ENCODE measurements around the gene CA6. TPM values are rescaled to one million over a fixed set of nuclear protein-coding genes. Genes with fewer than 3 reads are reported as not detected.

Gene CA6
- total RNA-seq, 1 experiment from 2014 or later = 0.11 TPM

DNA sequence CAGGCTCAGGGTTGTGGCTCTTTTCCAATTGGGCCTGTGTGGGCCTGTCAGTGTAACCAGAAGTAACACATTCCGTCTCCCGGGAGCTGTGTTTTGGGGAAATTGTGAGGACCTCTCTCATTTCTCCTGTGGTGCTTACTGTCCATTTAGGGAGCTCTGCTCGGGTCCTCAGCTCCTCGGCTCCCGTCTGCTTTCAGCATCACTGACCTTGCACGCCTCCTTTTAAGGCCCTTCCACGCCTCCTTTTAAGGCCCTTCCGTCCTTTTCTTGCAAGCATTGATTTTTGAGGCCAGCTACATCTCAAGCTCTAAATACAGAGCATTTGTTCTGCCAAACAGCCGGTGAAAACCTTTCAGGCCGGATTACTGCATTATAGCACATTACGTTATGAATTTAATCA, 9.7 kb downstream of the CA6 start (continued):
- TF ChIP-seq FOXP1 (CRISPR knock-in tag; IDR thresholded peaks at IDR 0.05; ENCODE audit: borderline replicate concordance) = no peak
- TF ChIP-seq NFYB (CRISPR knock-in tag; conservative IDR thresholded peaks at IDR 0.05; ENCODE audit: low read depth) = no peak
- TF ChIP-seq MXD4 (CRISPR knock-in tag; IDR thresholded peaks at IDR 0.05; ENCODE audit: borderline replicate concordance) = no peak
- TF ChIP-seq TEAD1 (CRISPR knock-in tag; IDR thresholded peaks at IDR 0.05) = no peak
- no peak for TF ChIP-seq PRRX2 (CRISPR knock-in tag; IDR thresholded peaks at IDR 0.05)
- TF ChIP-seq ZNF219 (CRISPR knock-in tag; IDR thresholded peaks at IDR 0.05; ENCODE audit: borderline replicate concordance) = no peak
- TF ChIP-seq, protein P1, sequence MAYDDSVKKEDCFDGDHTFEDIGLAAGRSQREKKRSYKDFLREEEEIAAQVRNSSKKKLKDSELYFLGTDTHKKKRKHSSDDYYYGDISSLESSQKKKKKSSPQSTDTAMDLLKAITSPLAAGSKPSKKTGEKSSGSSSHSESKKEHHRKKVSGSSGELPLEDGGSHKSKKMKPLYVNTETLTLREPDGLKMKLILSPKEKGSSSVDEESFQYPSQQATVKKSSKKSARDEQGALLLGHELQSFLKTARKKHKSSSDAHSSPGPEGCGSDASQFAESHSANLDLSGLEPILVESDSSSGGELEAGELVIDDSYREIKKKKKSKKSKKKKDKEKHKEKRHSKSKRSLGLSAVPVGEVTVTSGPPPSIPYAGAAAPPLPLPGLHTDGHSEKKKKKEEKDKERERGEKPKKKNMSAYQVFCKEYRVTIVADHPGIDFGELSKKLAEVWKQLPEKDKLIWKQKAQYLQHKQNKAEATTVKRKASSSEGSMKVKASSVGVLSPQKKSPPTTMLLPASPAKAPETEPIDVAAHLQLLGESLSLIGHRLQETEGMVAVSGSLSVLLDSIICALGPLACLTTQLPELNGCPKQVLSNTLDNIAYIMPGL (CRISPR knock-in tag; IDR thresholded peaks at IDR 0.05) = no peak
- no peak for TF ChIP-seq SP1 (CRISPR knock-in tag; conservative IDR thresholded peaks at IDR 0.05)
- no peak for TF ChIP-seq ATF1 (CRISPR knock-in tag; IDR thresholded peaks at IDR 0.05)
- TF ChIP-seq ZNF232 (CRISPR knock-in tag; IDR thresholded peaks at IDR 0.05) = no peak

DNA sequence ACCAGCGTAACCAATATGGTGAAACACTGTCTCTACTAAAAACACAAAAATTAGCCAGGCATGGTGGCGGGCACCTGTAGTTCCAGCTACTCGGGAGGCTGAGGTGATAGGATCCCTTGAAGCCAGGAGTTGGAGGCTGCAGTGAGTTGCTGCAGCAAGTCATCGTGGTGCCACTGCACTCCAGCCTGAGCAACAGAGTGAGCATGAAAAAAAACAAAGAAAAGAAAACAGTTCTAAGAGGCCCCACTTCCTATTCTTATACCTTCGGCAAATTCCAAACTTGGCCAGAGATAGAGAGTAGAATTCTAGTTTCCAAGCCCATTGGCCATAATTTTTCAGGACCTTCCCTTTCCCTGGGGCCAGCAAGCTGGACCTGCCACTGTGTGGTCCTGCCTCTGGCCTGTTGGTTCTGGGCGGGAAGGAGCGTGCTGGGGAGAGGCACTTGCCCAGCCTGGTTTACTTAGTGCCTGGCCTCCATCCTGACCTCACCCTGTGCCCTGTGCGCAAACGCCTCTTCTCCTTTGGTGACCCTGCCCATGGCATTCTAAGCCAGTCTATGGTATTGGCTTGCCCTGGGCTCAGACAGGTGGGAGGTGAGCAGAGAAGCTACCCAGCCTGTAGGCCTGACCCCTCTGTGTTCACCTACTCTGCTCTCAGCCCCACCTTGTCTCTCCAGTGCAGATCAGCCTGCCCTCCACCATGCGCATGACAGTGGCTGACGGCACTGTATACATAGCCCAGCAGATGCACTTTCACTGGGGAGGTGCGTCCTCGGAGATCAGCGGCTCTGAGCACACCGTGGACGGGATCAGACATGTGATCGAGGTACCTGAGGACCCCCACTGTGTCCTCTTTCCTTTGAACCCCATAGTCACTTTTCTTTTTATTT, 11.0 kb downstream of the CA6 start:
- no peak overlapping the region; the same call in 1 of the 2 replicates for H3K27ac Mint-ChIP-seq
- peaks cover 4% of the 10 kb centered on the region; the same call in 1 of the 2 replicates for H3K4me1 Mint-ChIP-seq
- no peaks in the 10 kb centered on the region for H3K9me3 Mint-ChIP-seq
- ChIA-PET POLR2A (no interaction called here), CTCF (interaction anchor here (2.7 kb wide), 1 partner anchor 48 kb away, joined by 11 read pairs; no protein-coding TSS in a partner anchor)
- no peak for ATAC-seq
- DNase-seq (ENCODE audit: low spot score) = no peak
- no peaks in the 10 kb centered on the region for H3K36me3 Mint-ChIP-seq
- no peak overlapping the region for H3K4me3 Mint-ChIP-seq
- no peaks in the 10 kb centered on the region; the same call in 1 of the 2 replicates for H3K27me3 Mint-ChIP-seq (ENCODE audit: low read depth)
- TF ChIP-seq, protein P2, sequence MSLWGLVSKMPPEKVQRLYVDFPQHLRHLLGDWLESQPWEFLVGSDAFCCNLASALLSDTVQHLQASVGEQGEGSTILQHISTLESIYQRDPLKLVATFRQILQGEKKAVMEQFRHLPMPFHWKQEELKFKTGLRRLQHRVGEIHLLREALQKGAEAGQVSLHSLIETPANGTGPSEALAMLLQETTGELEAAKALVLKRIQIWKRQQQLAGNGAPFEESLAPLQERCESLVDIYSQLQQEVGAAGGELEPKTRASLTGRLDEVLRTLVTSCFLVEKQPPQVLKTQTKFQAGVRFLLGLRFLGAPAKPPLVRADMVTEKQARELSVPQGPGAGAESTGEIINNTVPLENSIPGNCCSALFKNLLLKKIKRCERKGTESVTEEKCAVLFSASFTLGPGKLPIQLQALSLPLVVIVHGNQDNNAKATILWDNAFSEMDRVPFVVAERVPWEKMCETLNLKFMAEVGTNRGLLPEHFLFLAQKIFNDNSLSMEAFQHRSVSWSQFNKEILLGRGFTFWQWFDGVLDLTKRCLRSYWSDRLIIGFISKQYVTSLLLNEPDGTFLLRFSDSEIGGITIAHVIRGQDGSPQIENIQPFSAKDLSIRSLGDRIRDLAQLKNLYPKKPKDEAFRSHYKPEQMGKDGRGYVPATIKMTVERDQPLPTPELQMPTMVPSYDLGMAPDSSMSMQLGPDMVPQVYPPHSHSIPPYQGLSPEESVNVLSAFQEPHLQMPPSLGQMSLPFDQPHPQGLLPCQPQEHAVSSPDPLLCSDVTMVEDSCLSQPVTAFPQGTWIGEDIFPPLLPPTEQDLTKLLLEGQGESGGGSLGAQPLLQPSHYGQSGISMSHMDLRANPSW (CRISPR knock-in tag; conservative IDR thresholded peaks at IDR 0.05; ENCODE audit: low read depth) = no peak
- TF ChIP-seq, protein P3, sequence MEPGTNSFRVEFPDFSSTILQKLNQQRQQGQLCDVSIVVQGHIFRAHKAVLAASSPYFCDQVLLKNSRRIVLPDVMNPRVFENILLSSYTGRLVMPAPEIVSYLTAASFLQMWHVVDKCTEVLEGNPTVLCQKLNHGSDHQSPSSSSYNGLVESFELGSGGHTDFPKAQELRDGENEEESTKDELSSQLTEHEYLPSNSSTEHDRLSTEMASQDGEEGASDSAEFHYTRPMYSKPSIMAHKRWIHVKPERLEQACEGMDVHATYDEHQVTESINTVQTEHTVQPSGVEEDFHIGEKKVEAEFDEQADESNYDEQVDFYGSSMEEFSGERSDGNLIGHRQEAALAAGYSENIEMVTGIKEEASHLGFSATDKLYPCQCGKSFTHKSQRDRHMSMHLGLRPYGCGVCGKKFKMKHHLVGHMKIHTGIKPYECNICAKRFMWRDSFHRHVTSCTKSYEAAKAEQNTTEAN (CRISPR knock-in tag; IDR thresholded peaks at IDR 0.05) = no peak
- TF ChIP-seq, protein P4, sequence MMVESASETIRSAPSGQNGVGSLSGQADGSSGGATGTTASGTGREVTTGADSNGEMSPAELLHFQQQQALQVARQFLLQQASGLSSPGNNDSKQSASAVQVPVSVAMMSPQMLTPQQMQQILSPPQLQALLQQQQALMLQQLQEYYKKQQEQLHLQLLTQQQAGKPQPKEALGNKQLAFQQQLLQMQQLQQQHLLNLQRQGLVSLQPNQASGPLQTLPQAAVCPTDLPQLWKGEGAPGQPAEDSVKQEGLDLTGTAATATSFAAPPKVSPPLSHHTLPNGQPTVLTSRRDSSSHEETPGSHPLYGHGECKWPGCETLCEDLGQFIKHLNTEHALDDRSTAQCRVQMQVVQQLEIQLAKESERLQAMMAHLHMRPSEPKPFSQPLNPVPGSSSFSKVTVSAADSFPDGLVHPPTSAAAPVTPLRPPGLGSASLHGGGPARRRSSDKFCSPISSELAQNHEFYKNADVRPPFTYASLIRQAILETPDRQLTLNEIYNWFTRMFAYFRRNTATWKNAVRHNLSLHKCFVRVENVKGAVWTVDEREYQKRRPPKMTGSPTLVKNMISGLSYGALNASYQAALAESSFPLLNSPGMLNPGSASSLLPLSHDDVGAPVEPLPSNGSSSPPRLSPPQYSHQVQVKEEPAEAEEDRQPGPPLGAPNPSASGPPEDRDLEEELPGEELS (CRISPR knock-in tag; IDR thresholded peaks at IDR 0.05) = no peak
- TF ChIP-seq NFATC4 (CRISPR knock-in tag; IDR thresholded peaks at IDR 0.05) (no peak), JAZF1 (CRISPR knock-in tag; IDR thresholded peaks at IDR 0.05) (no peak), MYBL2 (CRISPR knock-in tag; IDR thresholded peaks at IDR 0.05) (no peak), FOXK1 (CRISPR knock-in tag; IDR thresholded peaks at IDR 0.05) (no peak), ESRRA (CRISPR knock-in tag; IDR thresholded peaks at IDR 0.05; ENCODE audit: borderline replicate concordance) (no peak)
- TF ChIP-seq, protein P5, sequence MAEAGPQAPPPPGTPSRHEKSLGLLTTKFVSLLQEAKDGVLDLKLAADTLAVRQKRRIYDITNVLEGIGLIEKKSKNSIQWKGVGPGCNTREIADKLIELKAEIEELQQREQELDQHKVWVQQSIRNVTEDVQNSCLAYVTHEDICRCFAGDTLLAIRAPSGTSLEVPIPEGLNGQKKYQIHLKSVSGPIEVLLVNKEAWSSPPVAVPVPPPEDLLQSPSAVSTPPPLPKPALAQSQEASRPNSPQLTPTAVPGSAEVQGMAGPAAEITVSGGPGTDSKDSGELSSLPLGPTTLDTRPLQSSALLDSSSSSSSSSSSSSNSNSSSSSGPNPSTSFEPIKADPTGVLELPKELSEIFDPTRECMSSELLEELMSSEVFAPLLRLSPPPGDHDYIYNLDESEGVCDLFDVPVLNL (CRISPR knock-in tag; IDR thresholded peaks at IDR 0.05; ENCODE audit: borderline replicate concordance, low read depth) = no peak
- TF ChIP-seq, protein P6, sequence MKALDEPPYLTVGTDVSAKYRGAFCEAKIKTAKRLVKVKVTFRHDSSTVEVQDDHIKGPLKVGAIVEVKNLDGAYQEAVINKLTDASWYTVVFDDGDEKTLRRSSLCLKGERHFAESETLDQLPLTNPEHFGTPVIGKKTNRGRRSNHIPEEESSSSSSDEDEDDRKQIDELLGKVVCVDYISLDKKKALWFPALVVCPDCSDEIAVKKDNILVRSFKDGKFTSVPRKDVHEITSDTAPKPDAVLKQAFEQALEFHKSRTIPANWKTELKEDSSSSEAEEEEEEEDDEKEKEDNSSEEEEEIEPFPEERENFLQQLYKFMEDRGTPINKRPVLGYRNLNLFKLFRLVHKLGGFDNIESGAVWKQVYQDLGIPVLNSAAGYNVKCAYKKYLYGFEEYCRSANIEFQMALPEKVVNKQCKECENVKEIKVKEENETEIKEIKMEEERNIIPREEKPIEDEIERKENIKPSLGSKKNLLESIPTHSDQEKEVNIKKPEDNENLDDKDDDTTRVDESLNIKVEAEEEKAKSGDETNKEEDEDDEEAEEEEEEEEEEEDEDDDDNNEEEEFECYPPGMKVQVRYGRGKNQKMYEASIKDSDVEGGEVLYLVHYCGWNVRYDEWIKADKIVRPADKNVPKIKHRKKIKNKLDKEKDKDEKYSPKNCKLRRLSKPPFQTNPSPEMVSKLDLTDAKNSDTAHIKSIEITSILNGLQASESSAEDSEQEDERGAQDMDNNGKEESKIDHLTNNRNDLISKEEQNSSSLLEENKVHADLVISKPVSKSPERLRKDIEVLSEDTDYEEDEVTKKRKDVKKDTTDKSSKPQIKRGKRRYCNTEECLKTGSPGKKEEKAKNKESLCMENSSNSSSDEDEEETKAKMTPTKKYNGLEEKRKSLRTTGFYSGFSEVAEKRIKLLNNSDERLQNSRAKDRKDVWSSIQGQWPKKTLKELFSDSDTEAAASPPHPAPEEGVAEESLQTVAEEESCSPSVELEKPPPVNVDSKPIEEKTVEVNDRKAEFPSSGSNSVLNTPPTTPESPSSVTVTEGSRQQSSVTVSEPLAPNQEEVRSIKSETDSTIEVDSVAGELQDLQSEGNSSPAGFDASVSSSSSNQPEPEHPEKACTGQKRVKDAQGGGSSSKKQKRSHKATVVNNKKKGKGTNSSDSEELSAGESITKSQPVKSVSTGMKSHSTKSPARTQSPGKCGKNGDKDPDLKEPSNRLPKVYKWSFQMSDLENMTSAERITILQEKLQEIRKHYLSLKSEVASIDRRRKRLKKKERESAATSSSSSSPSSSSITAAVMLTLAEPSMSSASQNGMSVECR (CRISPR knock-in tag; IDR thresholded peaks at IDR 0.05; ENCODE audit: borderline replicate concordance) = no peak
- TF ChIP-seq, protein P1 (CRISPR knock-in tag; IDR thresholded peaks at IDR 0.05) = no peak

Measured in WTC11 (cell line).